HG03064 (cell line): ENCODE results near the gene UBTF.

Experiments
- ATAC-seq: cut with Tn5 transposase; IDR thresholded peaks from one replicate; pipeline ENCODE4 v1.9.1; 2021; ENCODE audit warnings: low read depth; ENCODE audit not compliant: unreplicated experiment

The UBTF gene

DNA sequence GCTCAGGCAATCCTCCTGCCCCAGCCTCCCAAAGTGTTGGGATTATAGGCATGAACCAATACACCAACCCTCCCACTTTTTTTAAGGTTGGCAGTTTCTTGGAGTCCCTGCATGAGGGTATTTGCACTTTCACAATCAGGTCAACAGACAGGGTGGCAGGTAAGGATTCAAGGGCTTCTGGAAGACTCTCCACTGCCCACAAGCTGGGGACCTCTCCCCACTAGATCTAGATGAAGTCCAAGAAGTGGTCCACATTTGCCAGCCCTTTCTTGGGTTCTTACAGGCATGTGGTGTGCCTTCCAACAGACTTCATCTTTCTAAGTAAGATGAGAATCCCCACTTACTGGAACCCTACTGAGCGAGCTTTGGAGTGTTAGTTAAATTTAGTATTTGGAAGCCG is 45.0 kb downstream of the UBTF start:
- no peak for ATAC-seq

DNA sequence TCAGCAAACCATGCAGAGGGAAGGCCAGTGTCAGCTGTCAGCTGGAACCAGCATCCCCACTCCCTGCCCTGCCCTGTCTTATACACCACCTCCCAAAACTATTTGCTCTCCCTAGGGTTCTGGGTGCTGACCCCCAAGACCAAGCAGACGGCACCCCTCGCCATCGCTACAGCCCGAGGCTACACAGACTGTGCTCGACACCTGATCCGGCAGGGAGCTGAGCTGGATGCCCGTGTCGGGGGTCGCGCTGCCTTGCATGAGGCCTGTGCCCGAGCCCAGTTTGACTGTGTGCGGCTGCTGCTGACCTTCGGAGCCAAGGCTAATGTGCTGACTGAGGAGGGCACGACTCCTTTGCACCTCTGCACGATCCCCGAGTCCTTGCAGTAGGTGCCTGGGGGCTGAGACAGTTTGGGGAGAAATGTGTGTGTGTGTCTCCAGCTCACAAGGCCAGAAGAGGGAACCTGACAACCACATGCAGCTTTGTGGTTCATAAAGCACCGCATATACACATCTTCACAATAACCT is 47.5 kb downstream of the UBTF start:
- ATAC-seq = no peak

DNA sequence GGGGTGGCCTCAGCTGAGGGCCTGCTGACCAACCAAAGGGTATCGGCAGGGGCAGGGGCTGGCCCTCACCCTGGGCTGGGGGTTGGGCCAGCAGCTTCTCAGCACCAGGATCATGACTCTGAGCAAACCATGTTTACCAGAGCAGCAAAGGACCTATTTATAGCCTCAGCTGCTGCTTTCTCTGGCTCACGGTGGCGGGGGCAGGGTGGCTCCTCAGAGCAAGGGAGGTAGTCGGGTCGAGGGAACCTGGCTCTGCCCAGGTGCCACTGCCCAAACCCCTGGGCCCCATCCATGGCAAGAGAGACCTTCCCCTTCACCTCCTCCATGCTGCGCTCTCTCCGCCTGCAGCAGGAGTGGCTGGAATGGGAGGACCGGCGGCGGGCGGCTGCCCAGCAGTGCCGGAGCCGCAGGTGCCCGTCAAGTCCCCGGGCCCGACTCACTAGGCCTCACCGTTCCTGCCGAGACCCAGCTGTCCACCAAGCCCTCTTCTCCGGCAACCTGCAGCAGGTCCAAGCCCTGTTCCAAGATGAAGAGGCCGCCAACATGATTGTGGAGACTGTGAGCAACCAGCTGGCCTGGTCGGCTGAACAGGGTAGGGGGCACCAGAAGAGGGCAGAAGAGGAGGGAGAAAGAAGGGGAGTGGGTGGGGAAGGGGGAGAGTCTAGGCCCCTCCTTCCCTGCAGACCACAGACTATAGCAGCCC is 48.8 kb downstream of the UBTF start, which contains the start of gene ASB16:
Gene ASB16, plus strand, starts transcription at position 206 of the 703 bp plus-strand sequence. Its CDS starts 86 bp downstream, at position 292.
- ATAC-seq = no peak

DNA sequence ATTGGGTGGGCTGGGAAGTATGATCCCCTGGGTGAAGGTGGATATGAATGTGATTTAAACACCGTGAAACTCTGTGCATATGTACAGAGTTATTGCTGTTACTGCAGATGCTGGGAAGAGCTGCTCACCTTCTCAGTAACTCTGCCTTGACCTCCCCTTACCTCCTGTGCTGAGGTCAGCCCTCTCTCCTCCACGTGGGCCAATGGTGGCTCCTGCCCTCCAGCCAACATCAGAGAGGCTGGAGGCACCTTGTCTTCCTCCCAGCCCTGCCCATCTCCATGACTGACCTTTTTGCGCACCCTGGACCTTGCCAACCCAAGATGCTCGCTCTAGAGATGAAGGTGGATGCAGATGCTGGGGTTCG is 49.4 kb downstream of the UBTF start:
- ATAC-seq = no peak

DNA sequence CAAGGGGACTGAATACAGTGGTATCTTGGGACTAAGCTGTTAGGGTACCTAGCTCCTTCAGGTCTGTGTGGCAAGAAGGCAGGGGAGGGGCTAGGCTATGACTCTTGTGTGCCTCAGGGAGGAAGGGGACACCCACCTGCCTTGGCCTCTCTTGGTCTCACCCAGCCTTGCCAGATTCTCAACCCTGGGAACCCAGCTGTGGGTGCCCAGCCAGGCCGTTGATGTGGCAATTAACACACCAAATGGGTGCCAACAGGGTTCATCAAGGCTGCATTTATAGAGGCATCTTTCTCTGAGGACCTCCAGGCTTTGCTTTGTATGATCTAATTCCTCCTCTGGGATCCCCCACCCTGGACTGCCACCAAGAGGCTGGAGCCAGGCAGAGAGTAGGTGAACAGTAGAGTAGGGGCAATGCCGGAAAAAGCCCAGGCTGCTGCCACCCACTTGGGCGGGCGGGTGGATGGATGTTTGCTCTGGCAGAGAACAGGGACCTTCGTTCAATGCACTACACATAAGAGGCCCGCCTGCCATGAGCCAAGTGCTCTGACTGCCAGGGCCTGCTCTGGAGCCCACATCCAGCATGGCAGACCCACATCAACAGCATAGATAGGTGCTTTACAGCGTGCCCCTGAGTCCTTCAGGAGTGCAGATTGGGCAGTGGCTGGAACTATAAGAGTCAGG is 52.2 kb downstream of the UBTF start:
- ATAC-seq = no peak

DNA sequence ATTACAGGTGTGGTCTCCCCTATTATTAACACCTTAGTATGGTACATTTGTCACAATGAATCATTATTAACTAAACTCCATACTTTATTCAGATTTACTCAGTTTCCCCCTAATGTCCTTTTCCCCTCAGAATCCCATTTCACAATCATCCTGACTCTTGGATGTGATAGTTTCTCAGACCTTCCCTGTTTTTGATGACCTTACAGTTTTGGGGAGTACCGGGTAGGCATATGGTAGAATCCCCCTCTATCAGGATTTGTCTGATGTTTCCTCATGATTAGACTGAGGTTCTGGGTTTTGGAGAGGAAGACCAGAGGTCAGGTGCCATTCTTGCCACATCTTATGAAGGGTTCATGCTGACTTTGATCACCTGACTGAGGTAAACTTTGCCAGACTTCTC is 55.0 kb downstream of the UBTF start:
- ATAC-seq = no peak

DNA sequence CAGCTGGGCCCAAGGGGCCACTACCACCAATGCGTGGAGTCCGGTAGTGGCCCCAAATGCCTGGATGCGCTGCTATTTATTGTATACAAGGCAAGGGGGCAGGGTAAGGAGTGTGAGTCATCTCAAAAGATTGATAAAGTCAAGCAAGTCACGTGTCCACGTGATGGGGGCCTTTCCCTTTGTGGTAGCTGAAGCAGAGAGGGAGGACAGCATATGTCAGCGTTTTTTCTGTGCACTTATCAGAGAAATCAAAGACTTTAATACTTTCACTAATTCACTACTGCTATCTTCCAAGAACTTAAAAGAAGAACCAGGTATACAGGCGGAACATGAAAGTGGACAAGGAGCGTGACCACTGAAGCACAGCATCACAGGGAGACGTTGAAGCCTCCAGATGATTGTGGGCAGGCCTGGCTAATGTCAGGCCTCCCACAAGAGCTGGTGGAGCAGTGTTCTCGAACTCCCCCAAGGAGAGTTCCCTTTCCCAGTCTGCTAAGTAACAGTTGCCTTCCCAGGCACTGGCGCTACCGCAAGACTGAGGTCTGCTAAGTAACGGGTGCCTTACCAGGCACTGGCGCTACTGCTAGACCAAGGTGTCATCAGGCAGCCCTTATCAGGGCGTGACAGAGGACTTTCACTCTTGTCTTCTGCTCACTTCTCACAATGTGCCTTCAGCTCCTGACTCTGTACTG is 59.8 kb downstream of the UBTF start:
- no peak for ATAC-seq

DNA sequence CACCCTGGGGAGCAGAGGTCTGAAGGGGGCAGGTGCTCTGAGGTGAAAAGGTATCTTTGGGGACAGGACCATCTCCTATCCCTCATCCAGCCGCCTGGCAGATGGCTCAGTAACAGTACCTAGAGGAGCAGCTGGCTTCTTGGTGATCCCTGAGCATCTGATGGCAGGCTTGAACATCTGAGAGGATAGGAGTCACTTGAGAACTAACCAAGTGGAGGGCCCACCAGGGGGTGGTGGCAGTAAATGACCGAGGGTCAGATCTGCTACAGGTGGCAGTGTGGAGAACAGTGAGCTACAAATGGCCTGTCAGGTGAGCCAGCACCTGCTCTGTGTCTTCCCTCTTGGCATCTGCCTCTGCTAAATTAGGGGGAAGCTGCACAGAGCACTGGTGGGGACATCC is 64.0 kb downstream of the UBTF start:
- no peak for ATAC-seq
